Testis (tissue), 3 donors: ENCODE measurements around the gene ZNF518B. TPM values are rescaled to one million over a fixed set of nuclear protein-coding genes. Genes with fewer than 3 reads are reported as not detected.

Experiments used
- DNase-seq: peaks from one replicate; pipeline ENCODE4 v3.0.0-alpha.2; 2019
- H3K27ac ChIP-seq, 2 donors: fragments of 200-600 bp; sonication (generic); one replicate each; pipeline ENCODE4 v1.5.1; 2019
- H3K27me3 ChIP-seq: fragments of 200-600 bp; sonication (generic); one replicate; pipeline ENCODE4 v1.5.1; 2019
- H3K36me3 ChIP-seq: fragments of 200-600 bp; sonication (generic); one replicate; pipeline ENCODE4 v1.5.1; 2017; ENCODE audit warnings: low read depth; ENCODE audit errors: missing control alignments
- H3K4me1 ChIP-seq: fragments of 200-600 bp; sonication (generic); one replicate; pipeline ENCODE4 v1.5.1; 2019
- H3K4me3 ChIP-seq, 2 donors: fragments of 200-600 bp; sonication (generic); one replicate each; pipeline ENCODE4 v1.5.1; 2017 to 2019
- H3K9me3 ChIP-seq: fragments of 200-600 bp; sonication (generic); one replicate; pipeline ENCODE4 v1.5.1; 2017
- POLR2A ChIP-seq: fragments of 450-650 bp; IDR thresholded peaks from one replicate; pipeline ENCODE4 v1.6.1; 2017; ENCODE audit warnings: antibody characterized with exemption, mild to moderate bottlenecking, moderate library complexity
- WGBS, 2 donors: methylation state at CpG; one replicate each; pipeline ENCODE4 v1.1.5; 2018; 5-methylcytosine and 5-hydroxymethylcytosine counted together
- intact Hi-C: fragments of 100-400 bp; cut with DNase I; formaldehyde crosslinking; loops from one replicate; pipeline ENCODE4 v1.15.1; 2023; ENCODE audit warnings: low total_unique reads
- polyA plus RNA-seq: library from polyadenylated mRNA; stranded (reverse); fragments of 350-450 nt; fragmentation: Illumina TruSeq; extraction: RNeasy Lipid Tissue Mini Kit (QIAGEN cat#74804); gene quantifications from one replicate; pipeline ENCODE4 v1.2.3, GENCODE V29; 2014; ENCODE audit warnings: low read depth, low replicate concordance; ENCODE audit not compliant: insufficient read depth
- total RNA-seq, 2 donors: library from RNA; depleted of rRNA; stranded (reverse); fragments of >200 nt; gene quantifications; one replicate each; pipeline ENCODE4 v1.2.3, GENCODE V29; 2016
- TF ChIP-seq, protein P1 (sequence below), 3 experiments: fragments of 450-650 bp in 2 of 3; fragments of 200-600 bp in 1 of 3; sonication (generic) in 1 of 3; IDR thresholded peaks; one replicate each; pipeline ENCODE4 v1.5.1; 2016 to 2019; ENCODE audit warnings: antibody characterized with exemption in 3 of 3, mild to moderate bottlenecking in 2 of 3, moderate library complexity in 1 of 3

The ZNF518B gene
- total and polyA plus RNA-seq, 3 donors from 2014 or later = 20.9 to 47.1 (median 38.1) TPM

DNA sequence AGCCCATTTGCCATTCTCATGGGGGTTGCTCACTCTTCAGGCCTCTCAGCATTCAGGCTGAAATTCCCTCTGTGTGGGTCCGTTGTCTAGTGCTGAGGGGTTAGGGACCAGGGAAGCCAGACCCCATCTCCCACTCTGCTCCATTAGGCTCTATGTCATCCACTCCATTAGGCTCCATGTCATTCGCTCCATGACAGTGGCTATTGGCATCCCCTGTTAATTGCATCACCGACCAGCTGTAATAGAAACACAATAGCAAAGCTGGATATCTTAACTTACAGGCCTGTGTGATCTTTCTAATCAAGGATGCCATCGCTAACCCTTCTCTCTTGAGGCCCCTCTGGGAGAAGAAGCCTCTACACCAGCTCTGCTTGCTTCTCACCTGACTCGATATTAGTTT is 25.7 kb upstream of the ZNF518B start:
- Histone ChIP-seq H3K27ac (no peak overlapping the region), H3K27me3 (no peaks in the 10 kb centered on the region), H3K9me3 (no peaks in the 10 kb centered on the region), H3K4me3 (no peak overlapping the region), H3K36me3 (no peaks in the 10 kb centered on the region), H3K4me1 (no peaks in the 10 kb centered on the region)
- intact Hi-C loops = no loop called here
- whole genome bisulfite sequencing, 2 donors = 71 to 76% methylated on average over 4 to 5 of the region's 5 CpGs
- TF ChIP-seq, protein P1, sequence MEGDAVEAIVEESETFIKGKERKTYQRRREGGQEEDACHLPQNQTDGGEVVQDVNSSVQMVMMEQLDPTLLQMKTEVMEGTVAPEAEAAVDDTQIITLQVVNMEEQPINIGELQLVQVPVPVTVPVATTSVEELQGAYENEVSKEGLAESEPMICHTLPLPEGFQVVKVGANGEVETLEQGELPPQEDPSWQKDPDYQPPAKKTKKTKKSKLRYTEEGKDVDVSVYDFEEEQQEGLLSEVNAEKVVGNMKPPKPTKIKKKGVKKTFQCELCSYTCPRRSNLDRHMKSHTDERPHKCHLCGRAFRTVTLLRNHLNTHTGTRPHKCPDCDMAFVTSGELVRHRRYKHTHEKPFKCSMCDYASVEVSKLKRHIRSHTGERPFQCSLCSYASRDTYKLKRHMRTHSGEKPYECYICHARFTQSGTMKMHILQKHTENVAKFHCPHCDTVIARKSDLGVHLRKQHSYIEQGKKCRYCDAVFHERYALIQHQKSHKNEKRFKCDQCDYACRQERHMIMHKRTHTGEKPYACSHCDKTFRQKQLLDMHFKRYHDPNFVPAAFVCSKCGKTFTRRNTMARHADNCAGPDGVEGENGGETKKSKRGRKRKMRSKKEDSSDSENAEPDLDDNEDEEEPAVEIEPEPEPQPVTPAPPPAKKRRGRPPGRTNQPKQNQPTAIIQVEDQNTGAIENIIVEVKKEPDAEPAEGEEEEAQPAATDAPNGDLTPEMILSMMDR (IDR thresholded peaks at IDR 0.05) = no peak
- no peak for TF ChIP-seq POLR2A
- DNase-seq = no peak

DNA sequence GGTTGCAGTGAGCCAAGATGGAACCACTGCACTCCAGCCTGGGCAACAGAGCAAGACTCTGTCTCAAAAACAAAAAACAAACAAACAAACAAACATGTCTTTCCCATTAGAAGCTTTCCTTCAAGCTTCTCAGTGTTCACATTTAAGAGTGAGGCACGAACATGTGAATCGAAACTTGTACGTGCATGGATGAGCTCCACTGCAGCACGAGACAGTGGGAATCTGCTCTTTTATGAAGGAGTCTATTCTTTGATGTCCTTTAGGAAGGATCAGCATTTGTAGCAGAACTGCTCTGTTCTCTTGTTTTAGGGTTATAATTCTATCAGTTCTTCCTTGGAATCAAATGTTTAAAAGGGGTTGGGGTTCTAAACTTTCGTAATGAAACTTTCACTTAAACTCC is 23.4 kb upstream of the ZNF518B start:
- no peak for DNase-seq
- no peaks in the 10 kb centered on the region for H3K9me3 ChIP-seq
- no peak overlapping the region for H3K27ac ChIP-seq
- intact Hi-C loops = no loop called here
- H3K4me3 ChIP-seq = no peak overlapping the region
- no peaks in the 10 kb centered on the region for H3K36me3 ChIP-seq
- H3K27me3 ChIP-seq = no peaks in the 10 kb centered on the region
- no peaks in the 10 kb centered on the region for H3K4me1 ChIP-seq
- WGBS, 2 donors = 96% methylated on average over 5 of the region's 5 CpGs
- TF ChIP-seq, protein P1 (IDR thresholded peaks at IDR 0.05) = no peak
- TF ChIP-seq POLR2A = no peak

- intact Hi-C loops = no loop called here
- H3K4me3 ChIP-seq = no peak overlapping the region
- H3K36me3 ChIP-seq = no peaks in the 10 kb centered on the region
- H3K27ac ChIP-seq = no peak overlapping the region
- H3K4me1 ChIP-seq = no peaks in the 10 kb centered on the region
- TF ChIP-seq, protein P1 (IDR thresholded peaks at IDR 0.05) = no peak
- TF ChIP-seq POLR2A = no peak
- H3K9me3 ChIP-seq = no peaks in the 10 kb centered on the region
- no peak for DNase-seq
- H3K27me3 ChIP-seq = no peaks in the 10 kb centered on the region
Observed at GRCh38 chr4:10478621-10479020, 21.4 kb upstream of the ZNF518B start.

DNA sequence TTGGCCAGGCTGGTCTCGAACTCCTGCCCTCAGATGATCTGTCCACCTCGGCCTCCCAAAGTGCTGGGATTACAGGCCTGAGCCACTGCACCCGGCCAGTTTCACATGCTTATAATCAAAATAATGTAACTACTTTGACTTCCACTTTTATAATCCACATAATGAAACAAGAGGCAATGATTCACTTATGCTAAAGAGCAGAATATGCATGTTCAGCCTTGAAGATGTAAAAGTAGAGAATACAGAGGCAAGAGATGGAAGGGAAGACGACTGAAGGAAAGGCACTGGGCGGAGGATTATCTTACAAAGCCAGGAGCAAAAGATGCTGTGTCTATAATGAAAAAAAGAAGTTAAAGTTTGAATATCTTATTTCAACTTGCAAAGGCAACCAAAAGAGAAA is 13.3 kb upstream of the ZNF518B start:
- no peaks in the 10 kb centered on the region for H3K27me3 ChIP-seq
- H3K4me1 ChIP-seq = no peaks in the 10 kb centered on the region
- TF ChIP-seq, protein P1 (IDR thresholded peaks at IDR 0.05) = no peak
- no peak for TF ChIP-seq POLR2A
- intact Hi-C loops = no loop called here
- 86 to 96% methylated on average over 5 of the region's 5 CpGs for WGBS, 2 donors
- no peaks in the 10 kb centered on the region for H3K36me3 ChIP-seq
- no peak overlapping the region for H3K27ac ChIP-seq
- H3K9me3 ChIP-seq = no peaks in the 10 kb centered on the region
- H3K4me3 ChIP-seq = no peak overlapping the region
- no peak for DNase-seq

DNA sequence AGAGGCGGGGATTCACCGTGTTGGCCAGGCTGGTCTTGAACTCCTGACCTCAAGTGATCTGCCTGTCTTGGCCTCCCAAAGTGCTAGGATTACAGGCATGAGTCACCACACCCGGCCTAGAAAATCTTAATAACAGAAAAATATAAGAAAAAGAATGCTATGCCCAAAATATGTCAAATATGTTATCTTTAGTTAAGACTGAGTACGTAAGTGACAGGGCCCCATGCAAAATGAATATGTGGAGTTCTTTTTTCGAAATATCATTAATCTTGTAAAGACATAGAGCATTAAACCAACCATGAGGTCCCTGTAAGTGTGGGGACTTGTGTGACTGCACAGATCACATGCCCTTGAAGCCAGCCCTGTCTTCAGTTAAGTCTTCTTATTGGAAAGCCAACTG is 8.9 kb upstream of the ZNF518B start:
- intact Hi-C loops = loop anchor here (10.0 kb wide), 1 partner anchor 69 kb away; no protein-coding TSS in a partner anchor
- DNase-seq = no peak
- WGBS, 2 donors = 92 to 93% methylated on average over 5 of the region's 5 CpGs
- Histone ChIP-seq H3K4me1 (no peaks in the 10 kb centered on the region), H3K4me3 (no peak overlapping the region), H3K27ac (no peak overlapping the region), H3K27me3 (no peaks in the 10 kb centered on the region), H3K9me3 (no peaks in the 10 kb centered on the region), H3K36me3 (no peaks in the 10 kb centered on the region)
- TF ChIP-seq, protein P1 (IDR thresholded peaks at IDR 0.05) = no peak
- no peak for TF ChIP-seq POLR2A
